Astrocyte (in vitro differentiated cells and primary cell): ENCODE data around the gene MYRIP.

Experiments used
- EZH2 ChIP-seq: IDR thresholded peaks from 2 replicates; pipeline ENCODE4 v1.6.1; 2012; ENCODE audit warnings: mild to moderate bottlenecking, low read length, inconsistent platforms; ENCODE audit not compliant: insufficient read depth
- TF ChIP-seq, protein P1 (sequence below): IDR thresholded peaks from 2 replicates; pipeline ENCODE4 v1.5.1; 2011; ENCODE audit warnings: low read depth, mild to moderate bottlenecking, inconsistent platforms, low read length, moderate library complexity; ENCODE audit not compliant: insufficient read depth

DNA sequence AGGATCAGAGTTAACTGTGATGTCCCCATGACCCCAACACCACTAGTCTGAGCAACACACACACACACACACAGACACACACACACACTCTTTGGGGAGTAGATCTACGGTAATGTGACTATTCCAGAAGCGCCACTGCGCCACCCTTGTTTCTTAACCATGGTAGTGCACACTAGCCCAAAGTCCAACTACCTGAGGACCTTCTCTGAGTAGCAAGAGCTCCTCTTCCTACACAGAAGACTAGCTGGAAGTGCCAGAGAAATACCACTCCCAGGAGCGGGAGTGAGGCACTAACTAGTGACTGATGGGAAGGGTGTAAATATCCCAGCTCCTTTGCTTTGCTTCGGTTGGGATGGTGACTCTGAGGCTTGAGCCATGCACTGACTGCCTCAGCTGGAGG is 404.1 kb downstream of the MYRIP start:
- TF ChIP-seq, protein P1, sequence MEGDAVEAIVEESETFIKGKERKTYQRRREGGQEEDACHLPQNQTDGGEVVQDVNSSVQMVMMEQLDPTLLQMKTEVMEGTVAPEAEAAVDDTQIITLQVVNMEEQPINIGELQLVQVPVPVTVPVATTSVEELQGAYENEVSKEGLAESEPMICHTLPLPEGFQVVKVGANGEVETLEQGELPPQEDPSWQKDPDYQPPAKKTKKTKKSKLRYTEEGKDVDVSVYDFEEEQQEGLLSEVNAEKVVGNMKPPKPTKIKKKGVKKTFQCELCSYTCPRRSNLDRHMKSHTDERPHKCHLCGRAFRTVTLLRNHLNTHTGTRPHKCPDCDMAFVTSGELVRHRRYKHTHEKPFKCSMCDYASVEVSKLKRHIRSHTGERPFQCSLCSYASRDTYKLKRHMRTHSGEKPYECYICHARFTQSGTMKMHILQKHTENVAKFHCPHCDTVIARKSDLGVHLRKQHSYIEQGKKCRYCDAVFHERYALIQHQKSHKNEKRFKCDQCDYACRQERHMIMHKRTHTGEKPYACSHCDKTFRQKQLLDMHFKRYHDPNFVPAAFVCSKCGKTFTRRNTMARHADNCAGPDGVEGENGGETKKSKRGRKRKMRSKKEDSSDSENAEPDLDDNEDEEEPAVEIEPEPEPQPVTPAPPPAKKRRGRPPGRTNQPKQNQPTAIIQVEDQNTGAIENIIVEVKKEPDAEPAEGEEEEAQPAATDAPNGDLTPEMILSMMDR, result no peak
- no peak for TF ChIP-seq EZH2
